ENCODE results near the gene TMEM39B. TPM values are rescaled to one million over a fixed set of nuclear protein-coding genes. Genes with fewer than 3 reads are reported as not detected.
"Not testable (repeated sequence)": the region's sequence is repeated elsewhere in the genome, so short reads cannot be mapped to it uniquely, and the experiment has no call there.

The TMEM39B gene
- total RNA-seq, 1 experiment from 2014 or later = 9.4 TPM

DNA sequence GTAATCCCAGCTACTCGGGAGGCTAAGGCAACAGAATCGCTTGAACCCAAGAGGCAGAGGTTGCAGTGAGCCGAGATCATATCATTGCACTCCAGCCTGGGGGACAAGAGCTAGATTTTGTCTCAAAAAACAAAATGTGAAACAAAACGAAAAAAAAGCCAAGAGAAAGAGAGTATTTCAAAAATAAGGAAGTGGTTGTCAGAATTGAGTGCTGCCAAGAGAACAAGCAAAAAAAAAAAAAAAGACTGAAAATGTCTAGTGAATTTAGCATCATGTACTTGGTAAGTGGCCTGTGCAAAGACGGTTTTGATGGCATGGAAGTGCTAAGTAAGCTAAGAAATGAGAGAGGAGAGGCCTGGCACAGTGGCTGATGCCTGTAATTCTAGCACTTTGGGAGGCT, 49.4 kb downstream of the TMEM39B start:
- intact Hi-C loops (cut with micrococcal nuclease) = no loop called here
- Histone ChIP-seq H2AFZ (ENCODE audit: low read length) (no peak overlapping the region), H3K9me2 (replicated peaks; ENCODE audit: low read length) (no peaks in the 10 kb centered on the region), H3K9ac (ENCODE audit: low read length) (no peak overlapping the region), H4K20me1 (ENCODE audit: low read length) (peaks cover 16% of the 10 kb centered on the region; the same call in 1 of the 2 replicates), H3K27ac (ENCODE audit: low read length) (no peak overlapping the region), H3K9me3 (ENCODE audit: low read length) (no peaks in the 10 kb centered on the region), H3K4me3 (ENCODE audit: low read length) (no peak overlapping the region), H3K79me2 (ENCODE audit: low read length) (peaks cover 97% of the 10 kb centered on the region), H3F3A (ENCODE audit: low read length, unreplicated experiment) (no peaks in the 10 kb centered on the region), H3K36me3 (ENCODE audit: low read depth, low read length) (0 out of 2 replicates have a peak, but pooled peaks cover 4% of the 10 kb centered on the region), H3K4me2 (ENCODE audit: low read length) (no peak overlapping the region), H3K4me1 (ENCODE audit: insufficient read depth, low read length) (no peaks in the 10 kb centered on the region), H3K27me3 (ENCODE audit: low read length) (no peaks in the 10 kb centered on the region)
- ChIA-PET POLR2A (ENCODE audit: unreplicated experiment) (no interaction called here), CTCF (interaction anchor here (0.7 kb wide), 1 partner anchor 84 kb away, joined by 13 read pairs; no protein-coding TSS in a partner anchor)
- no peak for ATAC-seq
- TF ChIP-seq EZH2 (IDR thresholded peaks at IDR 0.05; ENCODE audit: low read length, unreplicated experiment) (no peak), EZH2phosphoT487 (IDR thresholded peaks at IDR 0.05; ENCODE audit: borderline replicate concordance, low read length) (no peak)
- TF ChIP-seq, protein P1, sequence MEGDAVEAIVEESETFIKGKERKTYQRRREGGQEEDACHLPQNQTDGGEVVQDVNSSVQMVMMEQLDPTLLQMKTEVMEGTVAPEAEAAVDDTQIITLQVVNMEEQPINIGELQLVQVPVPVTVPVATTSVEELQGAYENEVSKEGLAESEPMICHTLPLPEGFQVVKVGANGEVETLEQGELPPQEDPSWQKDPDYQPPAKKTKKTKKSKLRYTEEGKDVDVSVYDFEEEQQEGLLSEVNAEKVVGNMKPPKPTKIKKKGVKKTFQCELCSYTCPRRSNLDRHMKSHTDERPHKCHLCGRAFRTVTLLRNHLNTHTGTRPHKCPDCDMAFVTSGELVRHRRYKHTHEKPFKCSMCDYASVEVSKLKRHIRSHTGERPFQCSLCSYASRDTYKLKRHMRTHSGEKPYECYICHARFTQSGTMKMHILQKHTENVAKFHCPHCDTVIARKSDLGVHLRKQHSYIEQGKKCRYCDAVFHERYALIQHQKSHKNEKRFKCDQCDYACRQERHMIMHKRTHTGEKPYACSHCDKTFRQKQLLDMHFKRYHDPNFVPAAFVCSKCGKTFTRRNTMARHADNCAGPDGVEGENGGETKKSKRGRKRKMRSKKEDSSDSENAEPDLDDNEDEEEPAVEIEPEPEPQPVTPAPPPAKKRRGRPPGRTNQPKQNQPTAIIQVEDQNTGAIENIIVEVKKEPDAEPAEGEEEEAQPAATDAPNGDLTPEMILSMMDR (conservative IDR thresholded peaks at IDR 0.05; ENCODE audit: low read depth, low read length) = no peak
- BruUV-seq (replicated peaks) = no TSS peak
- no peak for DNase-seq

DNA sequence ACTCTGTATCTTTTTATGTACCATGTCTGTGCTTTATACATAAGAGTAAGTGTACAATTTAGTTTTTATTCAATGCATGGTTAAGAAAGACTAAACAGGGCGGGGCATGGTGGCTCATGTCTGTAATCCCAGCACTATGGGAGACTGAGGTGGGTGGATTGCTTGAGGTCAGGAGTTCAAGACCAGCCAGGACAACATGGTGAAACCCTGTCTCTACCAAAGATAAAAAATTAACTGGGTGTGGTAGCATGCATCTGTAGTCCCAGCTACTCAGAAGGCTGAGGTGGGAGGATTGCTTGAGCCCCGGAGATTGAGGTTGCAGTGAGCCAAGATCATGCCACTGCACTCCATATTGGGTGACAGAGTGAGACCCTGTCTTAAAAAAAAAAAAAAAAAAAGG, 50.6 kb downstream of the TMEM39B start:
- ATAC-seq; H4K20me1 ChIP-seq (ENCODE audit: low read length); BruUV-seq (replicated peaks); H3K4me3 ChIP-seq (ENCODE audit: low read length); intact Hi-C loops (cut with micrococcal nuclease); H3K4me2 ChIP-seq (ENCODE audit: low read length); H3F3A ChIP-seq (ENCODE audit: low read length, unreplicated experiment); H3K4me1 ChIP-seq (ENCODE audit: insufficient read depth, low read length); DNase-seq; CTCF ChIA-PET; H3K27me3 ChIP-seq (ENCODE audit: low read length); H3K9me2 ChIP-seq (replicated peaks; ENCODE audit: low read length); H3K9ac ChIP-seq (ENCODE audit: low read length); H3K9me3 ChIP-seq (ENCODE audit: low read length); POLR2A ChIA-PET (ENCODE audit: unreplicated experiment); H3K36me3 ChIP-seq (ENCODE audit: low read depth, low read length); H2AFZ ChIP-seq (ENCODE audit: low read length); H3K27ac ChIP-seq (ENCODE audit: low read length): not testable (repeated sequence)
- H3K79me2 ChIP-seq (ENCODE audit: low read length) = peaks cover 96% of the 10 kb centered on the region

DNA sequence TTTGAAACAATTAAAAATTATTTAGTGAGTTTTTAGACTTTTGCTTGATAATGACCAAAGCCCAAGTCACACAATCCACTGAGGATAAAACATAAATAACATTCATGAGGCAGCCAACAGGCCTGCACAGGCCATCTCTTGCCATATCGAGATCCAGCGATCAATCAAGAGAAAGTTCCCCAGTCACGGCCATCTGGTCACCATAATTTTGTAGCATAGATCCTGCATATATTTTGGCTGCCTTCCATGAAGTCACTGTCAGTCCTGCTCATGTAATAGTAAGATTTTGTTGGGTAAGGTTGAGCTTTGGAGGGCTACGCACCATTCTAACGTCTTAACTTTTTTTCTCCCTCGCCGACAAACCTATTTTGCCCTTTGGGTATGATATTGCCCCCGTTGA, 52.6 kb downstream of the TMEM39B start:
- H4K20me1 ChIP-seq (ENCODE audit: low read length) = peaks cover 11% of the 10 kb centered on the region; the same call in 1 of the 2 replicates
- no peak overlapping the region for H3K9ac ChIP-seq (ENCODE audit: low read length)

More for the DNA sequence above, 52.6 kb downstream of the TMEM39B start:
- no TSS peak for BruUV-seq (replicated peaks)
- no peak overlapping the region for H3K4me2 ChIP-seq (ENCODE audit: low read length)
- H3K79me2 ChIP-seq (ENCODE audit: low read length) = peaks cover 97% of the 10 kb centered on the region
- no peaks in the 10 kb centered on the region for H3K27me3 ChIP-seq (ENCODE audit: low read length)
- no peaks in the 10 kb centered on the region for H3K9me3 ChIP-seq (ENCODE audit: low read length)
- H3K9me2 ChIP-seq (replicated peaks; ENCODE audit: low read length) = no peaks in the 10 kb centered on the region
- CTCF ChIA-PET = no interaction called here
- no peaks in the 10 kb centered on the region for H3K4me1 ChIP-seq (ENCODE audit: insufficient read depth, low read length)
- intact Hi-C loops (cut with micrococcal nuclease) = no loop called here
- no peaks in the 10 kb centered on the region for H3F3A ChIP-seq (ENCODE audit: low read length, unreplicated experiment)
- POLR2A ChIA-PET (ENCODE audit: unreplicated experiment) = no interaction called here
- TF ChIP-seq, protein P1 (conservative IDR thresholded peaks at IDR 0.05; ENCODE audit: low read depth, low read length) = no peak
- TF ChIP-seq EZH2 (IDR thresholded peaks at IDR 0.05; ENCODE audit: low read length, unreplicated experiment) (no peak), EZH2phosphoT487 (IDR thresholded peaks at IDR 0.05; ENCODE audit: borderline replicate concordance, low read length) (no peak)
- H3K36me3 ChIP-seq (ENCODE audit: low read depth, low read length) = 0 out of 2 replicates have a peak, but pooled peaks cover 6% of the 10 kb centered on the region
- H3K27ac ChIP-seq (ENCODE audit: low read length) = no peak overlapping the region
- H2AFZ ChIP-seq (ENCODE audit: low read length) = no peak overlapping the region
- DNase-seq (no peak), ATAC-seq (no peak)
- no peak overlapping the region for H3K4me3 ChIP-seq (ENCODE audit: low read length)
